ENCODE measurements around the gene EED. TPM values are rescaled to one million over a fixed set of nuclear protein-coding genes. Genes with fewer than 3 reads are reported as not detected.
"Not testable (repeated sequence)": the region's sequence is repeated elsewhere in the genome, so short reads cannot be mapped to it uniquely, and the experiment has no call there.

Gene EED
- total RNA-seq, 1 donor from 2014 or later: 25.4 TPM

- DNase-seq: no peak
Observed at GRCh38 chr11:86292912-86293616, 48.5 kb downstream of the EED start.

- DNase-seq: no peak
Observed at GRCh38 chr11:86294026-86294425, 49.5 kb downstream of the EED start.

- no peak for DNase-seq
Observed at GRCh38 chr11:86301742-86302091, 57.2 kb downstream of the EED start.

GRCh38 chr11:86302092-86302793 lies 57.7 kb downstream of the EED start, which contains the start of gene HIKESHI:
Gene HIKESHI (plus strand): TSS chr11:86302240. CDS start chr11:86302449, 209 bp downstream.
- DNase-seq: peak; percentile 99

GRCh38 chr11:86303257-86303656 lies 58.7 kb downstream of the EED start:
- DNase-seq: no peak

- not testable (repeated sequence) for DNase-seq
Observed at GRCh38 chr11:86308710-86309109, 64.2 kb downstream of the EED start.

GRCh38 chr11:86313793-86314192 lies 69.2 kb downstream of the EED start:
- DNase-seq: no peak

GRCh38 chr11:86314636-86315035 lies 70.1 kb downstream of the EED start:
- DNase-seq: no peak

Small RNA genes within 50 kb of the gene (small RNA-seq; reads per million reads assigned to genes)
- not detected for gene RF00017 (ENCODE audit: low replicate concordance)
- not detected for gene RN7SL225P (ENCODE audit: low replicate concordance)

Other genes starting within 250 kb of the EED start
- 362 TPM for gene PICALM, start 175.7 kb upstream of the EED start, total RNA-seq
- gene HIKESHI, start 57.5 kb downstream of the EED start, total RNA-seq: 28.6 TPM
- 2.3 TPM for gene CCDC81, start 130.1 kb downstream of the EED start, total RNA-seq

All from skin of body (tissue), 3 donors.